Brain microvascular endothelial cell (primary cell): ENCODE data around the gene CARMIL3.

ENCODE experiments used
- DNase-seq: peaks from one replicate; pipeline ENCODE4 v3.0.0-alpha.2; 2020
- H3K27ac ChIP-seq: fragments of 250-450 bp; sonication (Bioruptor Pico); 2 replicates; pipeline ENCODE4 v1.5.1; 2020; ENCODE audit warnings: mild to moderate bottlenecking, moderate library complexity
- H3K27me3 ChIP-seq: fragments of 250-450 bp; sonication (Bioruptor Pico); replicated peaks from 2 replicates; pipeline ENCODE4 v1.5.1; 2020; ENCODE audit warnings: mild to moderate bottlenecking
- H3K36me3 ChIP-seq: fragments of 250-450 bp; sonication (Bioruptor Pico); replicated peaks from 2 replicates; pipeline ENCODE4 v1.5.1; 2020; ENCODE audit warnings: mild to moderate bottlenecking
- H3K4me3 ChIP-seq: 2 replicates; pipeline ENCODE4 v1.5.1; 2011; ENCODE audit warnings: low read depth, mild to moderate bottlenecking, control low read depth, low read length, moderate library complexity
- in situ Hi-C: cut with HindIII; loops from 2 replicates; pipeline ENCODE4 v1.10.0; 2017; ENCODE audit warnings: low sequenced_read_pairs, low pct_ligation_motif_present
- TF ChIP-seq, protein P1 (sequence below): IDR thresholded peaks from 2 replicates; pipeline ENCODE4 v1.5.1; 2011; ENCODE audit warnings: low read depth, mild to moderate bottlenecking, moderate library complexity, low read length, control low read depth, inconsistent platforms; ENCODE audit errors: missing control alignments

Gene CARMIL3

DNA sequence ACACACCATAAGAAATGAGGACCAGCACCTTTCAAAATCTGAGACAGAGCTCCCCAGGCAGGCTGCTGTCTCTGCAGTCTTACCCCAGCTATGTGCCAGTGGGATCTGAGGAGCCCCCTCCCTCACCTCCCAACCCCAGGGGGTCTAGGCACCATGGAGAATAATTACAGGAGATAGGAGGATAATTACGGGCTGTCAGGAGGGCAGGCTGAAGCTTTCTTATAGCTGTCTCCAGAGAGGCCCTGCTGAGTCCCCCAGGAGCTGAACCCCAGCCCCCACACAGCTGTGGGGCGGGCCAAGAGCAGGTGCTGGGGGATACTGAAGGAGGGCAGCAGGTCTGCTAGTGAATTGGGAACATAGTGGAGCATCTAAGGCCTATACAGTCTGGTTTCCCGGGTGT, 26.3 kb downstream of the CARMIL3 start:
- DNase-seq = no peak
- TF ChIP-seq, protein P1, sequence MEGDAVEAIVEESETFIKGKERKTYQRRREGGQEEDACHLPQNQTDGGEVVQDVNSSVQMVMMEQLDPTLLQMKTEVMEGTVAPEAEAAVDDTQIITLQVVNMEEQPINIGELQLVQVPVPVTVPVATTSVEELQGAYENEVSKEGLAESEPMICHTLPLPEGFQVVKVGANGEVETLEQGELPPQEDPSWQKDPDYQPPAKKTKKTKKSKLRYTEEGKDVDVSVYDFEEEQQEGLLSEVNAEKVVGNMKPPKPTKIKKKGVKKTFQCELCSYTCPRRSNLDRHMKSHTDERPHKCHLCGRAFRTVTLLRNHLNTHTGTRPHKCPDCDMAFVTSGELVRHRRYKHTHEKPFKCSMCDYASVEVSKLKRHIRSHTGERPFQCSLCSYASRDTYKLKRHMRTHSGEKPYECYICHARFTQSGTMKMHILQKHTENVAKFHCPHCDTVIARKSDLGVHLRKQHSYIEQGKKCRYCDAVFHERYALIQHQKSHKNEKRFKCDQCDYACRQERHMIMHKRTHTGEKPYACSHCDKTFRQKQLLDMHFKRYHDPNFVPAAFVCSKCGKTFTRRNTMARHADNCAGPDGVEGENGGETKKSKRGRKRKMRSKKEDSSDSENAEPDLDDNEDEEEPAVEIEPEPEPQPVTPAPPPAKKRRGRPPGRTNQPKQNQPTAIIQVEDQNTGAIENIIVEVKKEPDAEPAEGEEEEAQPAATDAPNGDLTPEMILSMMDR = no peak
- Histone ChIP-seq H3K27ac (no peak overlapping the region), H3K4me3 (no peak overlapping the region), H3K27me3 (peaks cover 29% of the 10 kb centered on the region), H3K36me3 (no peaks in the 10 kb centered on the region)
- in situ Hi-C loops = no loop called here

DNA sequence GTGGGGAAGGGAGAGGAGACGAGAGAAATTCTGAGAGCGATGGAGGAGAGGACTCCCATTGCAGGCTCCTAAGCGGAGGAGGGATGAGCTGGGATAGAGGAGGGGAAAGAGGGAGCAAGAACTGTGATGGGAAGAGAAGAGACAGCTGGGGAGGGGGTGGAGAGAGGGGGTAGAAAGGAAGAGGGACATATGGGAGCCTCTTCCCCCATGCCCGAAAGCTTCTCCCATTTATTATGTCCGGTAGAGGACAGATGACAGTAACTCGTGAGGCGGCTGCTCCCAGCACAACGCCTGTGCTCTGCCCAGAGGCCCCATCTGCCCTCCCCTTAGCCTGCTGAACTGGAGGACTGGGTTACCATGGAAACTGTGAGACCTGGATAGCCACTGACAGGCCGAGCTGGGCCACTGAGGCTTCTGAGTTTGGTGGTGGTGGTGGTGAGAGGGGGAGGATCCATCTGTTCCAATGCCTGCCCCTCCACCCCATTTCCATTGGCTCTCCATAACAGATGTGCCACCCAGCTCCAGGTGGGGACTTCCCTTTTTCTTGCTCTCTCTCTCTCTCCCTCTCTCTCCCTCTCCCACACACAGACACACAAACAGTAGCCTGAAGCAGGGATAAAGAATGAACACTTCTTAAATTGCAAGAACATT, 27.8 kb downstream of the CARMIL3 start:
- in situ Hi-C loops = no loop called here
- Histone ChIP-seq H3K27me3 (peaks cover 29% of the 10 kb centered on the region), H3K36me3 (no peaks in the 10 kb centered on the region), H3K27ac (no peak overlapping the region), H3K4me3 (no peak overlapping the region)
- DNase-seq = no peak
- TF ChIP-seq, protein P1 = no peak

DNA sequence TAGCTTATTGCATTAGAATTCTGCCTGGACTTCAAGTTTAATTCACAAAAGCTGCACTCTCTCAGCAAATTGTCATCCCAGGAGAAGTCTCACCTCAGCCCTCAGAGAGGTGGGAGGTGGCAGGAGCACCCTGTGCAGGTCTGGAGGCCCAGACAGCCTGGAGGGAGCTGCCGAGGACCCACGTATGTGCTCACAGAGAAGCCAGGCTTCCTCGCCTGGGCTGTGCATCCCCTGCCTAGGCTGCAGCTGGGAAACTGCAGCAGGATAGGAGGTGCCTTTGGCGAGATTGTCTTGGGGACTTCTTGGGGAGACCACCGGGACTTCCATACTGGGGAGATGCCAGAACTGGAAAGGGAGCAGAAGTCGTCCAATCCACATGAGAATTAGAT, 28.3 kb downstream of the CARMIL3 start:
- in situ Hi-C loops = no loop called here
- no peak overlapping the region for H3K4me3 ChIP-seq
- no peak overlapping the region for H3K27ac ChIP-seq
- DNase-seq = no peak
- no peaks in the 10 kb centered on the region for H3K36me3 ChIP-seq
- TF ChIP-seq, protein P1 = no peak
- peaks cover 29% of the 10 kb centered on the region for H3K27me3 ChIP-seq

DNA sequence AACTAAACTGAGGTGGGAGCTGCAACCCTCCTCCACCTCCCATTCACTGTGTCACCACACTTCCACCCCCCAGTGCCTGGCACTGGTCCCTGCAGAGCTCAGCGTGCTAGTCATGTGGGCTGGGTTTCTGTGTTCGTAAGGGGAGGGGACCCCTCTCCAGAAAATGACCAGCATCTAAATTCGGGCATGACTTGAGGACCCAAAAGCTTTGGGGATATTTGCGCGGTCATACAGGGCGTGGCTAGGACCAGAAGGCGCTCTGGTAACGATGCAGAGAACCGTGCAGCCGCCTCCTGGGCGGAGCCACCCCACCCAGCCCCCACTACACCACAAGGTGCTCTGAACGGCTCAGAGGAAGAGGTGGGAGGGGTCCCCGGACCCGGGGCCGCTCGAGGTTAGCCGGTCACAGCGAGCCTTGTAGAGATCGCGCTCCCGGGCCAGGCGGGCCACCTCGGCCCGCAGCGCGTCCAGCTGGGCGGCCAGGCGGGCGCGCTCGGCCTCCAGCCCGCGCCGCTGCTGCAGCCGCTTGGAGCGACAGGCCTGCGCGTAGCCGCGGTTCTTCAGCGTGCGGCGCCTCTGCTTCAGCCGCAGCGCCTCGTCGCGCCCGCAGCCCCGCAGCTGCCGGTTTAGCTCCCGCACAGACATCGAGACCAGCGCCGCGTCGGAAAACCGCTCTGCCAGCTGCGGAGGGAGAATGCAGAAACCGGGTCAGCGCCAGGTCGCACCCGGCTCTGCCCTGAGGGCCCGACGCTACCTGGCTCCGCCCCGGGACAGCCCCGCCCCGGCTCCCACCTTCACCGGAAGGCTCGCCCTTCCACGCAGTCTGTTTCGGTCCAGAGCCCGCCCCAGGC, 29.3 kb downstream of the CARMIL3 start:
- no peak overlapping the region for H3K27ac ChIP-seq
- TF ChIP-seq, protein P1 = peak; percentile 7
- peaks cover 29% of the 10 kb centered on the region for H3K27me3 ChIP-seq
- H3K4me3 ChIP-seq = peak overlapping the region; percentile 53
- no peak for DNase-seq
- no peaks in the 10 kb centered on the region for H3K36me3 ChIP-seq
- in situ Hi-C loops = no loop called here

DNA sequence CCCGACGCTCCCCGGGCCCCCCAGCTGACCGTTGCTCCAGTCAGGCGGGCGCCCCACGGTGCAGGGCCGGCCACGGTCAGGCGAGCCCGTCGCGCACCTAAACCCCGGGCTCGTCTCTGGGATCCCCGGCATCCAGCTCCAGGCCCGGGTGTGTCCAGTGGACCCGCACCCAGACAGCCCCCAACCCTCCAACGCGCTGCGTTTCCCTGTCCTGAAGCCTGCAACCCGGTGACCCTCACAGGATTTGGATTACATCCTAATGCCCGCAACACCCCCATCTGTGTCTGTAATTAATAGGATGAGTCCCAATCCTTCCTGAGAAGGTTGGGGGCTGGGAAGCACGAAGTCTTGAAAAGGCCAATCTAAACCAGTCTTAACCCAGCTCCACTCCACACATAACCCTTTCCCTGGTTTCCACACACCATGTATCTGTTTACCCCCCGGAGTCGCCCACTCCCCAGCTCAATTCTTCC, 30.0 kb downstream of the CARMIL3 start:
- H3K4me3 ChIP-seq = peak overlapping the region; percentile 53

More for the DNA sequence above, 30.0 kb downstream of the CARMIL3 start:
- in situ Hi-C loops = no loop called here
- TF ChIP-seq, protein P1 = no peak
- DNase-seq = no peak
- Histone ChIP-seq H3K36me3 (no peaks in the 10 kb centered on the region), H3K27ac (no peak overlapping the region), H3K27me3 (peaks cover 29% of the 10 kb centered on the region)
